Measurements from ENCODE around the gene CYP4F22. TPM values are rescaled to one million over a fixed set of nuclear protein-coding genes. Genes with fewer than 3 reads are reported as not detected.
"Not testable (repeated sequence)": the region's sequence is repeated elsewhere in the genome, so short reads cannot be mapped to it uniquely, and the experiment has no call there.

CYP4F22 gene
- total RNA-seq, 1 experiment from 2014 or later, result 4.9 TPM

GRCh38 chr19:15591796-15592195 lies 83.5 kb downstream of the CYP4F22 start:
- Histone ChIP-seq H2AFZ (ENCODE audit: low read depth, low read length, poor library complexity, severe bottlenecking) (no peak overlapping the region), H3K9me3 (ENCODE audit: control insufficient read depth in 1 of 2, insufficient read depth in 1 of 2, low read depth in 1 of 2, low read length in 2 of 2) (no peaks in the 10 kb centered on the region), H3K9ac (ENCODE audit: low read length) (no peak overlapping the region), H3K9me2 (ENCODE audit: insufficient read depth) (no peaks in the 10 kb centered on the region), H3K27me3 (ENCODE audit: insufficient read depth, low read length) (no peaks in the 10 kb centered on the region), H3K4me2 (ENCODE audit: low read length) (no peak overlapping the region), H4K20me1 (ENCODE audit: insufficient read depth) (no peaks in the 10 kb centered on the region), H3K27ac (ENCODE audit: low read depth, low read length) (no peak overlapping the region), H3K79me2 (ENCODE audit: insufficient read depth, low read length) (no peaks in the 10 kb centered on the region), H3K4me3 (replicated peaks in 1 of 2; ENCODE audit: low read depth in 1 of 2, low read length in 2 of 2) (no peak overlapping the region), H3K36me3 (ENCODE audit: control insufficient read depth in 1 of 2, insufficient read depth in 2 of 2, low read length in 2 of 2) (no peaks in the 10 kb centered on the region), H3K4me1 (ENCODE audit: control insufficient read depth in 1 of 2, insufficient read depth in 2 of 2, low read length in 2 of 2) (peaks cover 6 to 24% of the 10 kb centered on the region in 2 experiments)
- ChIA-PET RAD21 (ENCODE audit: low non-redundant PET in 1 of 2, low total read pairs in 2 of 2, uncharacterized antibody in 2 of 2, unreplicated experiment in 2 of 2) (no interaction called here), CTCF (no interaction called here), POLR2A (no interaction called here)
- TF ChIP-seq ZFX (IDR thresholded peaks at IDR 0.05), result no peak
- TF ChIP-seq ATF3 (IDR thresholded peaks at IDR 0.05), result no peak
- no peak for TF ChIP-seq RAD21 (IDR thresholded peaks at IDR 0.05; ENCODE audit: low read depth)
- TF ChIP-seq SP1 (IDR thresholded peaks at IDR 0.05; ENCODE audit: low read depth), result no peak
- no peak for TF ChIP-seq POLR2A (IDR thresholded peaks at IDR 0.05; ENCODE audit: borderline replicate concordance, extremely low read depth, insufficient read depth, insufficient read length)
- no peak for TF ChIP-seq EZH2 (IDR thresholded peaks at IDR 0.05)
- TF ChIP-seq CEBPB (IDR thresholded peaks at IDR 0.05; ENCODE audit: low read depth), result no peak
- no peak for TF ChIP-seq MAX (IDR thresholded peaks at IDR 0.05)
- TF ChIP-seq POLR2AphosphoS5 (IDR thresholded peaks at IDR 0.05; ENCODE audit: low read depth, low read length), result no peak
- no peak for TF ChIP-seq ZNF274 (IDR thresholded peaks at IDR 0.05; ENCODE audit: low read depth, low read length)
- TF ChIP-seq JUND (IDR thresholded peaks at IDR 0.05), result no peak
- no peak for TF ChIP-seq FOSL1 (IDR thresholded peaks at IDR 0.05; ENCODE audit: low read depth)
- no peak for TF ChIP-seq SIN3A (IDR thresholded peaks at IDR 0.05; ENCODE audit: low read depth)
- no TSS peak for BruUV-seq (replicated peaks)
- DNase-seq (ENCODE audit: low read depth, low spot score) (no peak), ATAC-seq (no peak)
- intact Hi-C loops (cut with micrococcal nuclease), result no loop called here

- ATAC-seq; H3K9ac ChIP-seq (ENCODE audit: low read length); H3K27ac ChIP-seq (ENCODE audit: low read depth, low read length); CTCF ChIA-PET; H3K36me3 ChIP-seq (ENCODE audit: control insufficient read depth in 1 of 2, insufficient read depth in 2 of 2, low read length in 2 of 2); H3K4me2 ChIP-seq (ENCODE audit: low read length); RAD21 ChIA-PET (ENCODE audit: low non-redundant PET in 1 of 2, low total read pairs in 2 of 2, uncharacterized antibody in 2 of 2, unreplicated experiment in 2 of 2); POLR2A ChIA-PET; BruUV-seq (replicated peaks); H3K9me3 ChIP-seq (ENCODE audit: control insufficient read depth in 1 of 2, insufficient read depth in 1 of 2, low read depth in 1 of 2, low read length in 2 of 2); H3K79me2 ChIP-seq (ENCODE audit: insufficient read depth, low read length); DNase-seq (ENCODE audit: low read depth, low spot score); H2AFZ ChIP-seq (ENCODE audit: low read depth, low read length, poor library complexity, severe bottlenecking); intact Hi-C loops (cut with micrococcal nuclease); H3K9me2 ChIP-seq (ENCODE audit: insufficient read depth); H3K27me3 ChIP-seq (ENCODE audit: insufficient read depth, low read length); H4K20me1 ChIP-seq (ENCODE audit: insufficient read depth); H3K4me3 ChIP-seq (replicated peaks in 1 of 2; ENCODE audit: low read depth in 1 of 2, low read length in 2 of 2): not testable (repeated sequence)
- peaks cover 6 to 24% of the 10 kb centered on the region in 2 experiments for H3K4me1 ChIP-seq (ENCODE audit: control insufficient read depth in 1 of 2, insufficient read depth in 2 of 2, low read length in 2 of 2)
Measured at GRCh38 chr19:15592506-15592905, 84.2 kb downstream of the CYP4F22 start.

Measured in HCT116 (cell line).